ENCODE results near the gene USP17L22. TPM values are rescaled to one million over a fixed set of nuclear protein-coding genes. Genes with fewer than 3 reads are reported as not detected.

USP17L22 gene
- total RNA-seq, 2 donors from 2014 or later, result not detected

Other genes starting within 250 kb of the USP17L22 start
- not detected for gene FAM90A26, start 97.2 kb upstream of the USP17L22 start, total RNA-seq
- gene USP17L10, start 57.0 kb upstream of the USP17L22 start, total RNA-seq, result not detected
- not detected for gene USP17L11, start 52.2 kb upstream of the USP17L22 start, total RNA-seq
- not detected for gene USP17L12, start 47.5 kb upstream of the USP17L22 start, total RNA-seq
- gene USP17L13, start 42.7 kb upstream of the USP17L22 start, total RNA-seq, result not detected
- not detected for gene USP17L15, start 33.2 kb upstream of the USP17L22 start, total RNA-seq
- gene USP17L17, start 23.7 kb upstream of the USP17L22 start, total RNA-seq, result not detected
- not detected for gene USP17L18, start 19.0 kb upstream of the USP17L22 start, total RNA-seq
- gene USP17L19, start 14.2 kb upstream of the USP17L22 start, total RNA-seq, result not detected
- gene USP17L20, start 9.5 kb upstream of the USP17L22 start, total RNA-seq, result not detected
- gene USP17L21, start 4.7 kb upstream of the USP17L22 start, total RNA-seq, result not detected
- not detected for gene USP17L24, start 57.5 kb downstream of the USP17L22 start, total RNA-seq
- not detected for gene USP17L25, start 62.3 kb downstream of the USP17L22 start, total RNA-seq
- gene USP17L26, start 67.0 kb downstream of the USP17L22 start, total RNA-seq, result not detected
- gene USP17L5, start 71.8 kb downstream of the USP17L22 start, total RNA-seq, result not detected
- not detected for gene USP17L27, start 76.5 kb downstream of the USP17L22 start, total RNA-seq
- not detected for gene USP17L28, start 81.3 kb downstream of the USP17L22 start, total RNA-seq
- gene USP17L29, start 86.0 kb downstream of the USP17L22 start, total RNA-seq, result not detected
- gene USP17L30, start 95.5 kb downstream of the USP17L22 start, total RNA-seq, result not detected
- not detected for gene DEFB131A, start 176.8 kb downstream of the USP17L22 start, total RNA-seq

Measured in prostate gland (tissue), 2 donors.